ENCODE results near the gene ROR1.

Gene ROR1

DNA sequence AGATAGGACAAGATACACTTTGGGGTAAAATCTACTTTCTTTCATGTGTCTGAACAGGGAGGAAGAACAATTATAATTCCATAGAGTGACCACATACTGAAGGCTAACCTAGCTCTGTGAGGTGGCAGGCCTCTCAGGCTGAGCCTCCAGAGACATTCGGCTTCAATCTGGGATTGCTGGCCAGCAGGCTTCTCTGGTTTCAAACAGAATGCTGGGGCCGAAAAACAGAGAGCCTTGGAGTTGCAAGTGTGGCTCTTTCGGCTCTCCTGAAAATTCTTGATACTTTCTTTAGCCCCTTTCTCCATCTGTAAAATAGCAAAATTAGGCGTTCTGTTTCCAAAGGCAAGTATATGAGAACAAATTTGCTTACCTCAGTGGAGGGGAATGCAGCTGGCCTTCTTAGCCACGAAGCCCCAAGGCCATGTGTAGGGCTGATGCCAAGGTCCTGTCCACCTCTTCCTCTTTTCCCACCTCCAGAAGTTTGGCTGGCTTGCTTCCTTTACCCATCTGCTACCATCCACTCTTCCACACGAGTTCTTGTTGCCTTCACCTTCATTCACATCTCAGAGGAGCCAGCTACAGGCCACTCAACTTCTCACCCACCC lies 399.6 kb downstream of the ROR1 start:
- DNase-seq (ENCODE audit: low read depth), result peak; percentile 14
- no peak for TF ChIP-seq CTCF (conservative IDR thresholded peaks at IDR 0.05; ENCODE audit: control insufficient read depth, insufficient read depth, low read depth, low read length)

GRCh38 chr1:64175639-64176038 lies 401.8 kb downstream of the ROR1 start:
- no peak for DNase-seq (ENCODE audit: low read depth)
- TF ChIP-seq CTCF (conservative IDR thresholded peaks at IDR 0.05; ENCODE audit: control insufficient read depth, insufficient read depth, low read depth, low read length), result no peak
- no peak overlapping the region for H3K4me3 ChIP-seq (ENCODE audit: control insufficient read depth, low read depth, low read length)

More for the DNA sequence above, 399.6 kb downstream of the ROR1 start:
- no peak overlapping the region for H3K4me3 ChIP-seq (ENCODE audit: control insufficient read depth, low read depth, low read length)

- H3K4me3 ChIP-seq (ENCODE audit: control insufficient read depth, low read depth, low read length), result no peak overlapping the region
- TF ChIP-seq CTCF (conservative IDR thresholded peaks at IDR 0.05; ENCODE audit: control insufficient read depth, insufficient read depth, low read depth, low read length), result no peak
- no peak for DNase-seq (ENCODE audit: low read depth)
These were observed 402.8 kb downstream of the ROR1 start for GRCh38 chr1:64176659-64177058.

DNA sequence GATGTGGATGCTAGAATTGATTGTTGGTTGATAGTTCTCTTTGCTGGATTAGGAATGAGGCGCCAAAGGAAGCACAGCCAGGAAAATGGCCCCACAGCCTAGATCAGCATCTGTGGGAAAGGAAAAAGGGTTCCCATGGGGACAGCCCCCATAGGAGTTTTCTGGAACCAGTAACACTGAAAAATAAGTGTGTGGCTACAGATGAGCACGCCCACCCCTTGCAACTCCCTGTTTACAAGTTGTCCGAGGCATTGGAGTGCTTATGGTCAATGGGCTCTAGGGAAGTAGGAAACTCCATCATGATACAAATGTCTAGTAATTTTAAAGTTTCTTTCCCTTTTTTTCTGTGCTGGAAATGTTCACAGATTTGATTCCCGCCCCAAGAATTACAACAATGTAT lies 405.8 kb downstream of the ROR1 start:
- TF ChIP-seq CTCF (conservative IDR thresholded peaks at IDR 0.05; ENCODE audit: control insufficient read depth, insufficient read depth, low read depth, low read length), result no peak
- no peak overlapping the region for H3K4me3 ChIP-seq (ENCODE audit: control insufficient read depth, low read depth, low read length)
- no peak for DNase-seq (ENCODE audit: low read depth)

DNA sequence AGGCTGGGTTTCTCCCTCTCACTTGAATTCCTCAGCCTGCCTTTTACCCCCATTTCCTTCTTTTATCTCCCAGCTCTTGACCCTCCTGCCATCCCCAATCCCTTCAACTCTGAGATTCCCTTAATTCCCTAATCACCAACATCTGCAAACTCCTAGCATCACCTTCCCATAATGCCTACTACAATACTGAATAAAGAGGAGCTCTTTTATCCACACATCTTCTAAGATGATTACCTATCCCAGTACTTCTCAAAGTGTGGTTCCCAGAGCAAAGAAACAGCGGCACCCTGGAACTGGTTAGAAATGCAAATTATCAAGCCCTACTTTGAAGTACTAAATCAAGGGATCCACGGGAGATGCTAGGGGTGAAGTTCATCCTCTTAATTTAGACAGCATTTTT lies 408.4 kb downstream of the ROR1 start:
- no peak overlapping the region for H3K4me3 ChIP-seq (ENCODE audit: control insufficient read depth, low read depth, low read length)
- TF ChIP-seq CTCF (conservative IDR thresholded peaks at IDR 0.05; ENCODE audit: control insufficient read depth, insufficient read depth, low read depth, low read length), result no peak
- DNase-seq (ENCODE audit: low read depth), result no peak

DNA sequence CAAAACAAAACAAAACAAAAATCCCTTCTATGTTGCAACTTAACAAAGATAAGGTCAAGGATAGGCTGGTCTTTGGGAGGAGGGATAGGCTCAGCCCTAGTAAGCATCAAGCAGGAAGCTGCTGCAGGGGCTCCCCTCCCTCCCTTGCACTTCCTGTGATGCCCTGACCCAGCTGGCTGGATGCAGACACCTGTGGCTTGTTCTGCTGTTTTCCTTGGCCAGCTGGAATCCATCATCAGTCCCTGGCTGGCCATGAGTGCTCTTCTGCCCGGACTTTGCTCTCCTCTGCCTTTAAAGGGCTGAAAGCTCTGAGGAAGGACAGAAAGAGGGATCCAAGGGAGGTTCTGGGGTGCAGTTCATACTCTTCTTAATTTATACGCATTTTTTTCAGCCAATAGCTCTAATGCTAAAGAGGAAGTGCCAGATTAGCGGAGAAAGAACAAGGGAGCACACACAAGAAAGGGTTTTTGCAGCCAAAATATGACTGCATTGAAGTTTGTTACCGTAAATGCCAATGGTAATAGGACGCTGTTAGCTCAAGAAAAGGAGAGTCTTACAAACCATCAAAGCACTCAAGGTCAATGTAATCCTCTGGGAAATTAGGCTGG lies 409.7 kb downstream of the ROR1 start:
- DNase-seq (ENCODE audit: low read depth), result peak; percentile 71
- TF ChIP-seq CTCF (conservative IDR thresholded peaks at IDR 0.05; ENCODE audit: control insufficient read depth, insufficient read depth, low read depth, low read length), result no peak
- H3K4me3 ChIP-seq (ENCODE audit: control insufficient read depth, low read depth, low read length), result no peak overlapping the region
